Activated CD8-positive, alpha-beta memory T cell treated with anti-CD3 and anti-CD28 coated beads, Interleukin-2, amount 50 U/mL, for 48 hours (primary cell): ENCODE results near the gene PLSCR3.
"Not testable (repeated sequence)": the region's sequence is repeated elsewhere in the genome, so short reads cannot be mapped to it uniquely, and the experiment has no call there.

Experiments
- DNase-seq: peaks from one replicate; pipeline ENCODE4 v3.0.0-alpha.2; 2020

PLSCR3 gene

GRCh38 chr17:7379134-7379533 is 15.2 kb downstream of the PLSCR3 start:
- no peak for DNase-seq

- DNase-seq: no peak
These were observed 20.0 kb downstream of the PLSCR3 start for GRCh38 chr17:7374353-7374752.

DNA sequence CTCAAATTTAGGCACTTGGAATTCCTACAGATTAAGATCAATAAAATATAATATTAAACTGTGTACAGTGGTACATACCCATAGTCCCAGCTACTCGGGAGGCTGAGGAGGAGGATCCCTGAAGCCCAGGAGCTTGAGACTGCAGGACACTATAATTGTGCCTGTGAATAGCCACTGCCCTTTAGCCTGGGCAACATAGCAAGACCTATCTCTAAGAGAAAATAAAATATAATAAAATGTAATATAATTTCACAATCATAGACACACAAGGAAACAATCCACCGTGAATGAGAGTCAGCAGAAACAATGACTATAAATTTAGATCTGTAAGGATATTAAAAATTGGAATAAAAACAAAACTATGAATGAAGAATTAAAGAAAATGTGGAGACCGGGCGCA is 23.5 kb downstream of the PLSCR3 start:
- DNase-seq: no peak

GRCh38 chr17:7369825-7370224 is 24.5 kb downstream of the PLSCR3 start:
- no peak for DNase-seq

GRCh38 chr17:7368599-7368994 is 25.7 kb downstream of the PLSCR3 start:
- not testable (repeated sequence) for DNase-seq

DNA sequence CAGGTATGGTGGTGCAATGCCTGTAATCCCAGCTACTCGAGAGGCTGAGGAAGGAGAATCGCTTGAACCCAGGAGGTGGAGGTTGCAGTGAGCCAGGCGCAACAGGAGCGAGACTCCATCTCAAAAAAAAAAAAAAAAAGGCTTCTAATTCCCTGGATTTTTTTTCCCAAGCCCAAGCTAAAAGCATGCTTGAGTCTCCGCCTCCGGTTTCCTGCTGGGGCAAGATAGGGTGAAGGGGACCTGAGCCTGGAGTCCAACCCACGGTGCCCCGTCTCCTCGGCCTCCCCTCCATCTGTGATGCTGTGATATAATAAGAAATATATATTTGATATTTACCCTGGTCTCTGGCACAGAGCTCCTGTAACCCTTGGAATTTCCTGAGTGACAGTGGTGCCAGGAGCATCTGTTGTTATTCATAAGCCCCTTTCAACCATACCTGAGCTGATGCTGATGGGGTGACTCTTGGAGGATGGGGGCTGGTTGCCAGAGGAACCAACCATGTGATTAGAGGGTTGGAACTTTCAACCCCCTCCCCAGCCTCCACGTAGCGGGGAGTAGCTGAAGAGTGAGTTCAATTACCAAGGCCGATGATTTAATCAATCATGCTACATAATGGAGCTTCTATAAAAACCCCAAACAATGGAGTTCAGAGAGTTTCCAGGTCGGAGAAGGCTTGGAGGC is 26.3 kb downstream of the PLSCR3 start:
- DNase-seq: no peak

DNA sequence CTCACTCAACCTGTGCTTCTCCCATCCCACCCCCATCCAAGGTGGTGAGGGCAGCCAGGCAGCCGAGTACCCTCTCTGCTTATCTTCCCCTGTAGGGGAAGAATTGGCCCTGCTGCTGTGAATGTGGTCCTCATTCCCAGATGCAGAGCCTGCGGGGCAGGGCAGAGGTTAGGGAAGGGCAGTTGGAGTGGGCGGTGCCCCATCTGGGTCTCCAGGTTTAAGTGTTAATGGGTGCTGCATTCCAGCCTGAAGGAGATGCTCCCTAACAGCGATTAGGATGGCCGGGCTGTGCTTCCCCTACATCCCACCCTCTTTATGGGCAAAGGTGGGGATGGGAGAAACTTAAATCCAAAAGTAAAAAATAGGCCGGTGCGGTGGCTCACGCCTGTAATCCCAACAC is 27.2 kb downstream of the PLSCR3 start:
- DNase-seq: no peak

- DNase-seq: not testable (repeated sequence)
These were observed 28.4 kb downstream of the PLSCR3 start for GRCh38 chr17:7365963-7366362.

DNA sequence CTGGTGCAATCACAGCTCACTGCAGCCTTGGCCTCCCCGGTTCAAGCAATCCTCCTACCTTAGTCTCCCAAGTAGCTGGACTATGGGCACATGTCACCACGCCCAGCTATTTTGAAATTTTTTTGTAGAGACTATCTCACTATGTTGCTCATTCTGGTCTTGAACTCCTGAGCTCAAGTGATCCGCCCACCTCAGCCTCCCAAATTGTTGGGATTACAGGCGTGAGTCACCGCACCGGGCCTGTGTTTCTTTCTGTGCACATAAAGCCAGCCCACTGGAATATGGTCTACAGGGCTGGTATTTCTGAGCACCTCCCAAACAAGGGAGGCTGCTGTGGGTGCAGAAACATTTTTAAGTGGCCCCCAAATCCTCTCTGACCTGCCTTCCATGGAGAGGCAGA is 31.0 kb downstream of the PLSCR3 start:
- DNase-seq: no peak

GRCh38 chr17:7361906-7362305 is 32.4 kb downstream of the PLSCR3 start:
- DNase-seq: no peak

DNA sequence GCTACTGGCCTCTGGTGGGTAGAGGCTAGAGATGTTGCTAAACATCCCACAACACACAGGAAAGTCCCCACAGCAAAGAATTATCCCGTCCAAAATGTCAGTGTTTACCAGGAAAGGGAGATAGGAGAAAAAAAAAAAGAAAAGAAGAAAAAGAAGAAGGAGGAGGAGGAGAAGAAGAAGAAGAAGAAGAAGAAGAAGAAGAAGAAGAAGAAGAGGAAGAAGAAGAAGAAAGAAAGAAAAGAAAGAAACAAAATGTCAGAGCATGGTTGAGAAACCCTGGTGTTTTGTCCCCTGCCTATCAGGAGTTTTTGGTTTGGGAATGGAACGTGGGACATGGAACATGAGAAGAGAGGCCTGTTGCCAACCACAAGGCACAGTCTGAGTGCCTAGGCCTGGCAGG is 36.9 kb downstream of the PLSCR3 start:
- DNase-seq: no peak

DNA sequence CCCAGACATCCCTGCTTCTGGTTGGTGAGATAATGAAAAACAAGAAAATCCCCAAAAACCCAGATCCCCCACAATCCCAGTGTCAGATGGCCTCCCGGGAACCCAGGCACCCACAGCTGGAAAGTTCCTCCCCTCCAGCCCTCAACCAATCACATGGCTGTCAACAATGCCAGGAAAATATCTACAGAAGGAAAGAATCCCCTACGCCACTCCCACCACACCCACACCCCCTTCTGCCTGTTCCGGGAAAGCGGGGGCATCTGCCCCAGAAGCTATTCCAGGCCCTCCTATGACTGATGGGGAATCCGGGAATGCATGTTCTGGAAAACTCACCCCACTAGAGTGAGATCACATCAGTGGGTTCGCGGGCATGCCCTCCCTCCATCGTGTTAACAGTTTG is 37.6 kb downstream of the PLSCR3 start:
- no peak for DNase-seq

DNA sequence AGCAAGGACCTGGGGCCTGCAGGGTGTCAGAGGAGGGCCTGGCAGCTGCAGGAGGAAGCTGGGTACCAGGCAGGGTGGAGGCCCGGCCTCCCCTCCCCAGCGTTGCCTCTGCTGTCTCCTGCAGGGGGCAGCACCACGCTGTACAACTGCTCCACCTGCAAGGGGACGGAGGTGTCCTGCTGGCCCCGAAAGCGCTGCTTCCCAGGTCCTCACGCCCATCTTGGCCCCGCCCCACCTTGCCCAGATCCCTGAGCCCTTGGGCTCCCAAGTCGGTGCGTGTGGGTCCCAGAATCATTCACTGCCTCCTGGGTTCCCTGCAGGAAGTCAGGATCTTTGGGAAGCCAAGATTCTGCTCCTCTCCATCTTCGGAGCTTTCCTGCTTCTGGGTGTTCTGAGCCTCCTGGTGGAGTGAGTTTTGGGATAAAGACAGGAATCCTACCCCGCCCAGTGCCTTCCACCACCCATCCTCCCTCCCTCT is 38.2 kb downstream of the PLSCR3 start:
- peak; percentile 93 for DNase-seq

- DNase-seq: no peak
These were observed 38.8 kb downstream of the PLSCR3 start for GRCh38 chr17:7355573-7355972.

GRCh38 chr17:7355053-7355452 is 39.3 kb downstream of the PLSCR3 start, which contains the start of gene TMEM95:
TMEM95 (plus strand) TSS chr17:7355156; CDS start chr17:7355205, 49 bp downstream.
- DNase-seq: no peak

- DNase-seq: no peak
These were observed 40.0 kb downstream of the PLSCR3 start for GRCh38 chr17:7354262-7354843.

- DNase-seq: no peak
These were observed 41.3 kb downstream of the PLSCR3 start for GRCh38 chr17:7352910-7353635.

GRCh38 chr17:7352503-7352889 is 41.8 kb downstream of the PLSCR3 start:
- DNase-seq: no peak

DNA sequence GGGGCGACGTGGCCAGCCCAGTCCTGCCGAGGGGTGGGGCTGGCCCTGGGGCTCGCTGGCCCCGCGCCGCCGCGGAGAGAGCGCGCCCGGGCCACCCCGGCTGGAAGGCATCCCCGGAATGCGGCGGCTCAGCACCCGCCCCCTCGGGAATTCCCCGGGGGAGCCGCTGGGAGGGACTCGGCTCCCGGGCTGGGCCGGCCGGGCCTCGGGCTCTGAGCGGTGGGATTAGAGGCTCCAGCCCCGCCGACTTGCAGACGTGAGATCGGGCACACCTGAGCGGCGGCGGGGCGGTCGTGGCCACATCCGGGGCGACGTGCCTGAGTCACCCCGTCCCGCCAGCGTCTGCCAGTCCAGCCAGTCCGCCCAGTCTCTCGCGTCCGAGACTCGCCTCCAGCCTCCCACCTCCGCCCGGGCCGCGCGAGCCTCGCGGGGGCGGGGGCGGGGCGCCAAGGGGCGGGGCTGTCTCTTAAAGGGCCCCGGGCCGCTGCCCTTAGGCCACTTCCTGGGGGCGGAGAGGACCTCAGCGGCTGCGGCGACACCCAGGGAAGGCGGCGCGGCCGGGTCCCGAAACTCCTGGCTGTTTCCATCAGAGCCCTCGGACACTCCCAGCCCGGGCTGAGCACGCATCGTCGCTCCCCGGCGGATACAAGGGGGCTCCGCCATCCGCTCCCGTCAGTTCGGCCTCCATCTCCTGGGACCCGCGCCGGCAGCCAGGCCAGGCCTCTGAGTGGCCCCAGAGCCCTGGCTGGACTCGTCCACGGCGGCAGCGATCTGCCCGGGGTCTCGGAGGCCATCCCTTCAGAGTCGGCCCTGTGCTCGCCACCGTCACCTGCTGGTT is 42.4 kb downstream of the PLSCR3 start, which contains the start of gene KCTD11:
KCTD11 (plus strand) TSS at position 498 of the 838 bp plus-strand sequence.
- peak; percentile 89 for DNase-seq

GRCh38 chr17:7348478-7349242 is 45.7 kb downstream of the PLSCR3 start:
- no peak for DNase-seq

GRCh38 chr17:7347630-7348477 is 46.5 kb downstream of the PLSCR3 start:
- no peak for DNase-seq
